H7 (cell line): ENCODE results near the gene UACA. TPM values are rescaled to one million over a fixed set of nuclear protein-coding genes. Genes with fewer than 3 reads are reported as not detected.
A peak's percentile ranks its signal among the peaks of the same experiment; 100 is the strongest.
"Not testable (repeated sequence)": the region's sequence is repeated elsewhere in the genome, so short reads cannot be mapped to it uniquely, and the experiment has no call there.

ENCODE experiments used
- DNase-seq: peaks from one replicate; pipeline ENCODE4 v3.0.0; 2012
- H3K27me3 ChIP-seq: 2 replicates; pipeline ENCODE4 v1.6.0; 2011; ENCODE audit warnings: mild to moderate bottlenecking, low read length; ENCODE audit not compliant: control insufficient read depth, insufficient read depth
- H3K36me3 ChIP-seq: replicated peaks from 2 replicates; pipeline ENCODE4 v1.5.1; 2011; ENCODE audit warnings: low read length; ENCODE audit not compliant: control insufficient read depth, insufficient read depth
- H3K4me3 ChIP-seq: 2 replicates; pipeline ENCODE4 v1.5.1; 2011; ENCODE audit warnings: low read depth, mild to moderate bottlenecking, control low read depth, low read length, moderate library complexity; ENCODE audit not compliant: insufficient read depth
- total RNA-seq: library from RNA; depleted of rRNA; stranded (reverse); fragments of >200 nt; shearing (Covaris generic); gene quantifications from 2 replicates; pipeline ENCODE4 v1.2.3, GENCODE V29; 2014; rRNA removed

Gene UACA
- total RNA-seq: 21.1 and 29.2 TPM in 2 replicates

DNA sequence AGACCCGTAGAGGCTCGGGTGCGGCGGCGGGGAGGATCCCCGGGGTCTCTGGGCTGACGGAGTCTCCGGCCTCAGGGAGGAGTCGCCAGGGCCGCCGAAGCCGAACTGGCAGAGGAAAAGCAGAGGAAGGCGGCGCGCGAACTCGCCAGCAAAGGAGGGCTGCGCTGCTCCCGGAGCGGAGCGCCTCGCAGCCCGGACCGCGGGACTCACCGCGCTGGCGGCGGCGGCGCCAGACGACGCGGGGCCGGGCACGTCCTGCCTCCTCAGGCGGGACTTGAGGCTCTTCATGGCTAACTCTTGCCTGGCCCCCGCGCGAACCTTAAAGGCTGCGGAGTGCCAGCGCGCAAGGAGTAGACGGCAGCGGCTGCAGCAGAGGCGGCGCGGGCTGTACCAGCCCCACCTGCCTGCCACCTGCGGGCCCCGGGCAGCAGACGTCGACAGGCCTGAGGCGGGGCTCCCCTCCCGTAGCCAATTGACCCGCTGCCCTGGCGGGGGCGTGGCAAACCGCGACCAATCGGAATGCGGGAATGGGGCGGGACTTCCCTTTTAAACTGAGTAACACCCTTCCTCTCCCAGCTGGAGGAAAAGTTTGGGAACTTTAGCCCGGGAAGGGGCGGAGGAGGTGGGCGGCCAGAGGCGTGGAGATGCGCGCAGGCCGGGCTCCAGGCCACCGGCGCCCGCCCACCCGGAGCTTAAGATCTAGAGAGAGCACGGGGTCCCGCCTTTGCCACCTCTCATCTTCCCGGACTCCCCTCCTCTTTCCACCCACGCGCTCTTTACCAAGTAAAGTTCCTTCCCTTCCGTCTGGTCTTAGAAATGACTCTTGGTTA lies at the start of gene UACA:
Gene UACA, minus strand, starts transcription at position 439 of the 830 bp plus-strand sequence. Its CDS starts 151 bp downstream, at position 288.
- H3K36me3 ChIP-seq: no peaks in the 10 kb centered on the region
- no peaks in the 10 kb centered on the region for H3K27me3 ChIP-seq
- peak; percentile 99 for DNase-seq
- H3K4me3 ChIP-seq: peak within 1 kb of the TSS; percentile 81

DNA sequence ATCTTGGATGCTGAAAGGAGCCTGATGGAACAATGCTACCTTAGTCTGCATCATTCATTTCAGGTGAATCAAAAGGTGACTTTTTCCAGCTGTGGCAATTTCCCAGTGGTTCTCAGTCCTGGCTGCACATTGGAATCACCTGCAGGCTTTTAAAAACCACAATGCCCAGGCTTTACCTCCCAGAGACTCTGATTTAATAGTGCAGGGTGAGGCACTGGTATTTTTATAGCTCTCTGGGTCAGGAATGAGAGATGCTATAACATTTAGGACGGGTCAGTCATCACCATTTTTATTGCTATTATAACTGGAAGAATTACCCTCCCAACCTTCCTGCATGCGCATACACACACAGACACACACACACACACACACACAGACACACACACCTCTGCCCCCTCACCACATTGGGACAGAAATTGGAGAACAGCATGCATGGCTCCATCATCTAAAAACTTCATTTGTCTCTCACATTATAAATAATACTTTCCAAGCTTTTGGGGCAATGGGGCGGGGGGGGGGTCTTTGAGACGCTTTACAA lies 49.5 kb upstream of the UACA start:
- H3K27me3 ChIP-seq: no peaks in the 10 kb centered on the region
- H3K36me3 ChIP-seq: no peaks in the 10 kb centered on the region
- no peak for DNase-seq
- no peak overlapping the region for H3K4me3 ChIP-seq

GRCh38 chr15:70810916-70811578 lies 47.7 kb upstream of the UACA start:
- Histone ChIP-seq H3K36me3 (no peaks in the 10 kb centered on the region), H3K4me3 (no peak overlapping the region), H3K27me3 (no peaks in the 10 kb centered on the region)
- DNase-seq: peak; percentile 36

DNA sequence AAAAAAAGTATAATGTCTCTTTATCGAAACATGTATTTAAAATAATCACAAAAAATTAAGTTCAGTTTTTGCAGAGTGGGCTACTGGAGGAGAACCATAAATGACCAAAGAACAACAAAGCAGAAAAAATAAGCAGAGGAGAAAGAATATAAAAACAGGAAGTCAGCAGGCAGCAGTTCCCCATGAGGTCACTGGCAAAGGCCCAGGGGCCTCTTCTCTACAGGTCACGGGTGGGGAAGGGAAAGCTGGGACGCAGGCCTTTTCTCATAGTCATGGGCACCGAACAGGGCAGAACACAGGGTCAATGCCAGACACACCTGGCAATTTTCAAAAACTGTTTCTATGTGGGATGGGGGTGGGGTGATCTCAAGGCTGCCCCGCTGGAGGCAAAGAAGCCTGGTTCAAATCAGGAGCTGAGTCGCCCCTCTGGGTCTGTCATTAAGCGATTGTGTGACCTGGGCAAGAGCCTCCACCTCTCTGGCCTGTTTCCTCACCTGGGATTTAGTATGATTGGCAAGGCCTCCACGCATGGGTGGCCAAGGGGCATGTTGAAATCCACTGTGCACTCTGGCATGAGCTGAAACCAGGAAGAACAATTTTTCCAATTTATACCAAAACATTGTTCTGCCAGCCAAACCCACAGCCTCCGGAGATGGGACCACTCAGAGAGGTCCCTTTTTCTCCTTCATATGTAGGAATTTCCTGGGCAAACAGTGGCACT lies 43.8 kb upstream of the UACA start:
- Histone ChIP-seq H3K4me3 (no peak overlapping the region), H3K36me3 (no peaks in the 10 kb centered on the region), H3K27me3 (no peaks in the 10 kb centered on the region)
- DNase-seq: no peak

DNA sequence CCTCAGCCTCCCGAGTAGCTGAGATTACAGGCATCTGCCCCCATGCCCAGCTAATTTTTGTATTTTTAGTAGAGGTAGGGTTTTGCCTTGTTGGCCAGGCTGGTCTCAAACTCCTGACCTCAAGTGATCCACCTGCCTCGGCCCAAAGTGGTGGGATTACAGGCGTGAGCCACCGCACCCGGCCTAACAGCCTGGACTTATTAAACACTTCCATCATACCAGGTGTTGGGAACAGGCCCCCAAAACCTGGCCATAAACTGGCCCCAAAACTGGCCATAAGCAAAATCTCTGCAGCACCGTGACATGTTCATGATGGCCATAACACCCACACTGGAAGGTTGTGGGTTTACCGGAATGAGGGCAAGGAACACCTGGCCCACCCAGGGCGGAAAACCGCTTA lies 41.0 kb upstream of the UACA start:
- H3K4me3 ChIP-seq, DNase-seq, H3K36me3 ChIP-seq, H3K27me3 ChIP-seq: not testable (repeated sequence)

- no peak overlapping the region for H3K4me3 ChIP-seq
- no peak for DNase-seq
- H3K27me3 ChIP-seq: no peaks in the 10 kb centered on the region
- no peaks in the 10 kb centered on the region for H3K36me3 ChIP-seq
These were observed 39.3 kb upstream of the UACA start for GRCh38 chr15:70802629-70803028.

DNA sequence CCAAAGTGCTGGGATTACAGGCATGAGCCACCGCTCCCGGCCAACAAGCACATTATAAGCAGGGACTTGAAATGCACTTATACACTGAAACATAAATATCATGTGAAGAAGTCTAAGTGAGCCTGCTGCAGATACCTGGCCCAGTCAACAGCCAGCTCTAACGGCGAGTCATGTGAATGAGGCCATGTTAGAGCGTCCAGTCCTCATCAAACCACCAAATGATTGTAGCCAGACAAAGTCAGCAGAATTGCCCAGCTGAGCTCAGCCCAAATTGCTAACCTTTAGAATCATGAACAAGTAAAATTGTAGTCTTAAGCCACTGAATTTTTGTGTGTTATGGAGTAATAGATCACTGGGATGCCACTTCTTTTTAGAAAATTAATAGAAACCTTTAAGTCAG lies 37.8 kb upstream of the UACA start:
- DNase-seq: no peak
- Histone ChIP-seq H3K4me3 (no peak overlapping the region), H3K27me3 (no peaks in the 10 kb centered on the region), H3K36me3 (no peaks in the 10 kb centered on the region)

DNA sequence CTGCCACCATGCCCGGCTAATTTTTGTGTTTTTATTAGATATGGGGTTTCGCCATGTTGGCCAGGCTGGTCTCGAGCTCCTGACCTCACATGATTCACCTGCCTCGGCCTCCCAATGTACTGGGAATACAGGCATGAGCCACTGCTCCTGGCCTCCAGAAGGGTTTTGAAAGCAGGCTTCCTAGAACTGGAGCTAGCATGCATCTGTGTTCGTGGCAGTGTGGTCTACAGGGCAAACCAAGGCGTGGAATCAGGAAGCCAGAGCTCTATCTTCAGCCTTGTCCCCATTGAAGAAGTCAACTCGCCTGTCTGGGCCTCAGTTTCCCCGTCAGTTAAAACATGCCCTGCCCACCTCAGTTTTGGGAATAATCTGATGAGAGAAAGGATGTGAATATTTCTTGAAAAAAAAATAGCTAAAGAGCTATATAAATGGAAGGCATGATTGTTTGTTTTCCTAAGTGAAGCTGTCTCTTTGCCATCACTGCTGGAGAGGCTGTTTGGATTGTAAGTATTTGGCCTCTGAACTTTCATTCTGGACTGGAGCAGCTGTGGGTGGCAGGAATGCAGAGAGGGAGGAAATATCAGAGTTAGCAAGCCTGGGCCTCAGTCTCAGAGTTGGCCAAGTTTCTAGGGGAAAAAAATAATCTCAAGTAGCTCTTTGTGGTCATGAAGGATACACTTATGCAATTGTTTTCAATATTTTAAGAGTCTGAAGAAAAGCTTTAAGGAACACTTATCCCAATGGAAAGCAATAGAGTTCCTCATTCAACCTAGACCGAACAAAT lies 36.5 kb upstream of the UACA start:
- H3K36me3 ChIP-seq: no peaks in the 10 kb centered on the region
- no peak for DNase-seq
- H3K27me3 ChIP-seq: no peaks in the 10 kb centered on the region
- no peak overlapping the region for H3K4me3 ChIP-seq

GRCh38 chr15:70797464-70797863 lies 34.1 kb upstream of the UACA start:
- DNase-seq: no peak
- H3K36me3 ChIP-seq: no peaks in the 10 kb centered on the region
- no peaks in the 10 kb centered on the region for H3K27me3 ChIP-seq

DNA sequence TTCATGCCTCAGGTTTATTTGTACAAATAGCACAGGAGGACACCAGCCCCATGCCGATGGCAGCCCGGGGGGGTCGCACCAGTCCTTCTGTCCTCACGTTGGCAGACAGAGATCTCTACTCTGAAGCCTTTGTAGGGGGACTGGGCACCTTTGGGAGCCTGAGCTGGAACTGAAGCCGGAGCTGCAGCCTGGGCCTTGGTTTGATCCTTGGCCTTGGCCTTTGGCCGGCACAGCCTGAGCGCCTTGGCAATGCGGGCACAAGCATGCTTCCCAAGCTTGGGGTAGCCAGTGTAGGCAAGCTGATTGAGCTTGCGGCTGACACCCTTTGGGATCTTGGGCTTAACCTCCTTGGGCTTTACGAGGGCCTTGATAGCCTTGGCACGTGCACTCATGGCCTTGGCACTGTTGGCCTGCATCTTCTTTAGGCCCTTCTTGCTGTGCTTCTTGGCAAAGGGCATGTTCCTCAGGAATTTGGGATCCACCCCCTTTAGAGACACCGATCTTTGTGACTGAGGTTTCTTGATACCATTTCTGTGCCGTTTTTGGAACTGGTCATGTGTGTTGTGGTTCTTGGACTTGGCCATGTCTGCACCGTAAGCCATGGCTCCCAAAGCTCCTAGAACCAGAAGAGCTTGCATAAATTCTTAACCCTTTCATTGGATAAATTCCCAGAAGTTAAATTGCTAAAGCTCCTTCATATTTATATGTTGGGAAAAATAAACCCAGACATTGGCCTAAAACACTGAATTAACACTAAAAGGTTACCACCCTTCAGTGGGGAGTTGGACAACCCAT lies 33.4 kb upstream of the UACA start:
- no peak for DNase-seq
- no peak overlapping the region for H3K4me3 ChIP-seq
- no peaks in the 10 kb centered on the region for H3K27me3 ChIP-seq
- H3K36me3 ChIP-seq: no peaks in the 10 kb centered on the region

More at GRCh38 chr15:70797464-70797863, 34.1 kb upstream of the UACA start:
- H3K4me3 ChIP-seq: no peak overlapping the region

DNA sequence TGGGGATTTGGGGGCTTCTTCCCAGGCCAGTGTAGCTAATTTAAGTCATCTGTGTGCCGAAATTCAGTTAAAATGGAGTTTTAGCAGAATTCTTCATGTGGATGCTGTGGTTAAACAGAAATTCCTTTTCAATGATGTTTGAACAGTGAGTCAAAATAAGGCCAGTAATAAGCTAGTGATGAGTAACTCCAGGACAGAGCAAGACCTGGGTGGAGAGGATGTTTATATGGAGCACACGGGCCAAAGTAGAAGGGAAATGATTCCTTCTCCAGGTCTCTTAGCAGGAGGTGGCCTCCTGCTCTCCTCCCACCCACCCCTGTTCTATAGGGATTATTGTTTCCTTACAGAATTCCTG lies 31.9 kb upstream of the UACA start:
- DNase-seq: no peak
- Histone ChIP-seq H3K36me3 (no peaks in the 10 kb centered on the region), H3K4me3 (no peak overlapping the region), H3K27me3 (no peaks in the 10 kb centered on the region)

DNA sequence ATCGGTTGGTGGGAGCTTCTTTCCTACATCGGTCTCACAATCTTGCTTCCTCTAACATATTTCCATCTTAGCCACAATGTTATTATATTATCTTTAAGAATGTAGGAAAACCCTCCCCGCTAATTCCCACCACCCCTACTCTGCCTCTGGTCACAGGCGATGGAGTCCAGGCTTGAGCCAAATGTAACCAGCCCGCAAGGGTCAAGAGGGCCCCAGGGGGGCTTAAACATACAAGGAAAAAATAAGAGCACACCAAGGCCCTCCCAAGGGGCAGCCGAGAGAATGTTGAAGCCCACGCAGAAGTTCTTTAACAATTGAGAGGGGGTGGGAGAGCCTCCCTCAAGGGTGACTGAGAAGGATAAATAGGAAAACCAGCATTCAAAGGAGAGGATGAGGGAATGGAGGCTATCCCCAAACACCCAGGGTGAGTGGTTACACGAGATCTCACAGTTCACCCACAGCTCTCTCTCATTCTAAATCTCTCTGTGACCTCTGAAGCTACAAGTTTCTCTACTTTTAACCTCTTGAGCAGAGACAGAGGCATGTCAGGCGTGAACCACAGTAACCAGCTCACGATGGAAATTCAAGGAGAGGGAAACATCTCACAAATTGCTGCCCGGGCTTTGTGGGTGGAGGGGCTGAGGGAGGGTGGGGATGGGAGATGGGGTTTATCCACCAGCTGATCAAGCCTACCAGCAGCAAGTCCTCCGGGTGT lies 31.4 kb upstream of the UACA start:
- no peak overlapping the region for H3K4me3 ChIP-seq
- H3K27me3 ChIP-seq: no peaks in the 10 kb centered on the region
- no peaks in the 10 kb centered on the region for H3K36me3 ChIP-seq
- no peak for DNase-seq

GRCh38 chr15:70793694-70794093 lies 30.3 kb upstream of the UACA start:
- Histone ChIP-seq H3K4me3 (no peak overlapping the region), H3K36me3 (no peaks in the 10 kb centered on the region), H3K27me3 (no peaks in the 10 kb centered on the region)
- no peak for DNase-seq
